ENCODE data around the gene TMEM30B.
"Not testable (repeated sequence)": the region's sequence is repeated elsewhere in the genome, so short reads cannot be mapped to it uniquely, and the experiment has no call there.

The TMEM30B gene

DNA sequence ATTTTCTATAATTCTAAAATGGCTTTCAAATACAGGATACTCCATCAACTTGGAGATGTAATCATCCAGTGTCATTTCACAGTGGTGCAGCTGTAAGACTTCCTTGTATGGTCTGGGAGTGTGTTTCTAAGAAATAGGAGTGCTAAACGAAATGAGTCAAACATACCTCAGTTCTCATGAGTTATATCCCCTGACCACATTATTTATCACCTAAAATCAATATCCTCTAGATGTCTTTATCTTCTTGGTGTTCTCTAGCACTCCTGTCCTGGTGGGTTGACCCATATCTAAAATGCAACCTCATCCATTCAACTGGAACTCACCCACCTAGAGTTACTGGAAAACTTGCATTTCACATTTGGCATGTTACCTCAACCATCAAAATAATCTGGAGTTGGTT is 33.2 kb downstream of the TMEM30B start:
- no peak for DNase-seq (ENCODE audit: low spot score)
- in situ Hi-C loops (cut with MboI; ENCODE audit: low pct_unique_long_range_greater_than_20kb, low sequenced_read_pairs, unreplicated experiment), result no loop called here
- TF ChIP-seq, protein P1, sequence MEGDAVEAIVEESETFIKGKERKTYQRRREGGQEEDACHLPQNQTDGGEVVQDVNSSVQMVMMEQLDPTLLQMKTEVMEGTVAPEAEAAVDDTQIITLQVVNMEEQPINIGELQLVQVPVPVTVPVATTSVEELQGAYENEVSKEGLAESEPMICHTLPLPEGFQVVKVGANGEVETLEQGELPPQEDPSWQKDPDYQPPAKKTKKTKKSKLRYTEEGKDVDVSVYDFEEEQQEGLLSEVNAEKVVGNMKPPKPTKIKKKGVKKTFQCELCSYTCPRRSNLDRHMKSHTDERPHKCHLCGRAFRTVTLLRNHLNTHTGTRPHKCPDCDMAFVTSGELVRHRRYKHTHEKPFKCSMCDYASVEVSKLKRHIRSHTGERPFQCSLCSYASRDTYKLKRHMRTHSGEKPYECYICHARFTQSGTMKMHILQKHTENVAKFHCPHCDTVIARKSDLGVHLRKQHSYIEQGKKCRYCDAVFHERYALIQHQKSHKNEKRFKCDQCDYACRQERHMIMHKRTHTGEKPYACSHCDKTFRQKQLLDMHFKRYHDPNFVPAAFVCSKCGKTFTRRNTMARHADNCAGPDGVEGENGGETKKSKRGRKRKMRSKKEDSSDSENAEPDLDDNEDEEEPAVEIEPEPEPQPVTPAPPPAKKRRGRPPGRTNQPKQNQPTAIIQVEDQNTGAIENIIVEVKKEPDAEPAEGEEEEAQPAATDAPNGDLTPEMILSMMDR (IDR thresholded peaks at IDR 0.05; ENCODE audit: extremely low read depth, insufficient read depth, missing control alignments), result no peak

DNA sequence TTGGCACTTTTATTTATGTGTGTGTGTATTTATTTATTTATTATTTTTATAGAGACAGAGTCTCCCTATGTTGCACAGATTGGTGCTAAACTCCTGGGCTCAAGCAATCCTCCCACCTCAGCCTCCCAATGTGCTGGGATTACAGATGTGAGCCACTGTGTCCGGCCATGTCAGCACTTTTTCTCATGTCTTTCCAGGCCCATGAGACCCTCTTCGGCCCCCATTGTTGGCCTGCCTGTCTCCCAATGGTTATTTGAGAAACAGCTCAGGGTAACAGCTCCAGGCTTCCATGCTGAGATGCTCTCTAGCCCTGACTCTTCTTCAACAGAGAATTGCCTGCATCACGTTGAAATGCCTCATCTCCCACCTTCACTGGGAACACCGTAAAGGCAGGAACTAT is 34.4 kb downstream of the TMEM30B start:
- TF ChIP-seq, protein P1 (IDR thresholded peaks at IDR 0.05; ENCODE audit: extremely low read depth, insufficient read depth, missing control alignments), result no peak
- DNase-seq (ENCODE audit: low spot score), result no peak
- in situ Hi-C loops (cut with MboI; ENCODE audit: low pct_unique_long_range_greater_than_20kb, low sequenced_read_pairs, unreplicated experiment), result no loop called here

DNA sequence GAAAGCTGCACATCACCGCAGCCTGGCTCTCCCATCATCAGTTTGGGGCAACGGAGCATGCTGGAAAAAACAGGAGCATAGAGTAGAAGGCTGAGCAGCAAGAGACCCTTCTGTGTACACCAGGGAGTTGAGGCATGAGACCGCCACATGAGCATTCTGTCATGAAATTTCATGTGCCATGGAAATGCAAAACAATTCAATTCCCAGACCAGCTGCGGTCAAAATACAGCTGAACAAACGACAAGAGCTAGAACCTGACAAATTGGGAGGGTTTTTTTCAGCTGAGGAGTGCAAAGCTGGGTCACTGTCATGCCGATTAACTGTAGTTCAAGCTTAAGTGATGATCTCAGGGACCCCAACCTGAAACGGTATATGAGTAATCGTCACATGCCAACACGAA is 37.1 kb downstream of the TMEM30B start:
- TF ChIP-seq, protein P1 (IDR thresholded peaks at IDR 0.05; ENCODE audit: extremely low read depth, insufficient read depth, missing control alignments), result no peak
- no peak for DNase-seq (ENCODE audit: low spot score)
- in situ Hi-C loops (cut with MboI; ENCODE audit: low pct_unique_long_range_greater_than_20kb, low sequenced_read_pairs, unreplicated experiment), result no loop called here

DNA sequence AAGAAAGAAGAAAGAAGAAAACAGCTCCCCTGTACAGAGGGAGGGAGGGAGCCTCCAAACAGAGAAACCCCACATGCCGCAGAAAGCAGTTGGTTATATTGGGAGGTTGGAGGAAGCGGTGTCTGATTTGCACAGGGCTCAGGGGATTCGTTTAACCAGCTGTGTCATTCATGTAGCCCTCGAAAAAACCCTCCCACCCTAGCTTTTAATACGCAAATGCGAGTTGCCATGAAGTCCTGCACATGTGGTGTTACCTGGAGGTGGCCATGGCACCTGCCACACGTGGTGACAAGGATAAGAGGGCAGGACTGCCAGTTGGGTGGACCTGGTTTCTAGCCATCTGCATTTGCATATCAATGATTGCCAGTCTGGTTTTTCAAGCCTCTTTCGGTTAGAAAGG is 40.9 kb downstream of the TMEM30B start:
- no peak for DNase-seq (ENCODE audit: low spot score)
- TF ChIP-seq, protein P1 (IDR thresholded peaks at IDR 0.05; ENCODE audit: extremely low read depth, insufficient read depth, missing control alignments), result no peak
- in situ Hi-C loops (cut with MboI; ENCODE audit: low pct_unique_long_range_greater_than_20kb, low sequenced_read_pairs, unreplicated experiment), result no loop called here

DNA sequence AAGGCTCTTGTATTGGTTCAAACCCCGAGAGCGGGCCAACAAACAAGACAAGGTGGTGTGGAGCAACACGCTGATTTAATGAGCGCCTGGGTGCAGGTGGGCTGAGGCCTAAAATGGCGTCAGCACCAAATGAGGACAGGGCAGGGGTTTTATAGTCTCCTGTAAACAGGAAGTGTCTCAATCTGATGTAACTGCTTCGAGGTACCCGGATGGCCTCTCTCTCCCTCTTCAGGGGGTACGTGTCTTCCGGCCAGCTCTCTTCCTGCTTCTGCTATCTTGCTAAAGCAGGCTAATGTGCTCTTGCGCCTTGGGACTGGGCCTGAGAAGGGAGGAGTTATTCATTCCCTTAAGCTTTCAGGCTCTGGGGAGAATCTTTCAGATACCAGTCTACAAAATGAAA is 41.9 kb downstream of the TMEM30B start:
- DNase-seq (ENCODE audit: low spot score); in situ Hi-C loops (cut with MboI; ENCODE audit: low pct_unique_long_range_greater_than_20kb, low sequenced_read_pairs, unreplicated experiment): not testable (repeated sequence)

DNA sequence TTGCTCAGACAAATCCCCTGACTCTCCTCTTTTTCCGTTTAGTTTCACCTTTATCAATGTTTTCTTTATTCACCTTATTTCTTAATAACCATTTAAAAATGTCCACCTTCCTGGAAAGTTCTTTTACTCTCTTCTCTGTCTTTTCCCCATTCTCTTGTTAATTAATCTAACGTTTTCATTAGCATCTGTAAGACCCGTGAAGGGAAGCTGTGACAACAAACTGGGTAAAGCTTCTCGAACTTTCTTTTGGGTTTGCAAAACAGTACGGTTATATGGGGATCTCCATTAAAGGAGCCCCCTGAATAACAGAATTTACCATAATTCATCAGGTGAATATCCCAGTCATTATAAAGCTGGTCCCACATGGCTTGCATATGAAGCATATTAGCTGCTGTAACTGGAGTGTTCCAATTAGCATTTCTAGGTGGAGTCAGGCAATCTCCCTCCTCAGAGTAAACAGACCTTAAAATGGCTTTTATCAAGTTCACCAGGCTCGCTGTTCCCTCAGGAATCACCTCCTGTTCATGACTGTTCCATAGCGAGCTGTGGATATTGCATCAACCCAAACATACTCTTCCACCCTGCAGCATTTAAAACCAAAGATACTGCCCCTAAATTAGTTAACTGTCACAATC is 42.4 kb downstream of the TMEM30B start:
- TF ChIP-seq, protein P1 (IDR thresholded peaks at IDR 0.05; ENCODE audit: extremely low read depth, insufficient read depth, missing control alignments), result no peak
- in situ Hi-C loops (cut with MboI; ENCODE audit: low pct_unique_long_range_greater_than_20kb, low sequenced_read_pairs, unreplicated experiment), result no loop called here
- no peak for DNase-seq (ENCODE audit: low spot score)

DNA sequence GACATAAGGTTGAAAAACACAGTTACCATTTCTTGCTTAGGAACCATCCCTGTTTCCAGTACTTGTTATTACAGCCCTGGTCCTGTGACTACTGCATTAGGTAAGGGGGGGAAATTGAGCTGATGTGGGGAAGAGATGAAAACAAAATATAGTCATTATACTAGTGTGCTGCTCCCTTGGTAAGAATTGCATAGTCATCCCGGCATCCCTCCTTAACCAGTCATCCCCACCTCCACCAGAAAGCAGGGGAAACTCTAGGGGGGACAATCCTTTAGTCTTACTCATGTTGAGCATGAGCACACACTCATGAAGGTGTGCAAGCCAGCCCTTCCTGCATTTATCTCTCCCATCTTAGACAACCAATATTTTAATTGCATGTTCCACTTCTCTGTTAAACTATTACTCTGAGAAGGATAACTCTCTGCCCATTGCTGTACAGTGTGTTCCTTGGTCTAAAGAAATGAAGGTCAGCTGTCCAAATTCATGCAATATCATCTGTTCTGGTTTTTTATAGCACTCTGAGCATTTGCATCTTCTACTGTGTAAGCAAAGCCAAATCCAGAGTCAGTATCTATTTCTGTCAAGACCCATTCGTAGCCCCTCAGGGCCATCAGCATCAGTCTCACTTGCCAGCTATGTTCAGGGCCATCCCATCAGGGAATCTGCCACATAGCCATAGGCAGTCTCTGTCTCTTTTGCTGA is 46.8 kb downstream of the TMEM30B start:
- TF ChIP-seq, protein P1 (IDR thresholded peaks at IDR 0.05; ENCODE audit: extremely low read depth, insufficient read depth, missing control alignments), result no peak
- DNase-seq (ENCODE audit: low spot score), result no peak
- in situ Hi-C loops (cut with MboI; ENCODE audit: low pct_unique_long_range_greater_than_20kb, low sequenced_read_pairs, unreplicated experiment), result no loop called here
